Renal pelvis (tissue), 12 donors: ENCODE data around the gene CPEB2. TPM values are rescaled to one million over a fixed set of nuclear protein-coding genes. Genes with fewer than 3 reads are reported as not detected.

Experiments
- DNase-seq: peaks from one replicate; pipeline ENCODE4 v3.0.0-alpha.2; 2013
- long read RNA-seq, 16 experiments: transcript quantifications; one replicate each; lab custom pipeline, GENCODE V29; 2026
- polyA plus RNA-seq, 3 donors: library from polyadenylated mRNA; unstranded; fragments of 120-200 nt; gene quantifications; one replicate each; pipeline ENCODE4 v1.2.1, GENCODE V29; 2013; ENCODE audit not compliant: insufficient read length in 3 of 3

Gene CPEB2
- polyA plus RNA-seq = 10 to 100 TPM; 15.5 to 18.2 (median 16.7) TPM
- long read RNA-seq, donor 1, partial matches to known transcripts = 0 of 2 reads
- long read RNA-seq, donor 1, other reads (novel, unspliced or antisense) = 0 of 2 reads
- long read RNA-seq, donor 2, partial matches to known transcripts = 0 of 1 reads
- long read RNA-seq, donor 2, other reads (novel, unspliced or antisense) = 0 of 1 reads
- long read RNA-seq, donor 3, full-length matches to known transcripts = 2 of 2 reads
- long read RNA-seq, donor 3, partial matches to known transcripts = 0 of 2 reads
- long read RNA-seq, donor 3, other reads (novel, unspliced or antisense) = 0 of 2 reads
- long read RNA-seq, donor 4 = 0 reads
- long read RNA-seq, donor 5, full-length matches to known transcripts = 1 of 1 reads
- long read RNA-seq, donor 5, partial matches to known transcripts = 0 of 1 reads
- long read RNA-seq, donor 5, other reads (novel, unspliced or antisense) = 0 of 1 reads
- long read RNA-seq, donor 6, full-length matches to known transcripts = 1 of 1 reads
- long read RNA-seq, donor 6, partial matches to known transcripts = 0 of 1 reads
- long read RNA-seq, donor 6, other reads (novel, unspliced or antisense) = 0 of 1 reads
- long read RNA-seq, donor 7, full-length matches to known transcripts = 3 of 3 reads
- long read RNA-seq, donor 7, partial matches to known transcripts = 0 of 3 reads
- long read RNA-seq, donor 7, other reads (novel, unspliced or antisense) = 0 of 3 reads
- long read RNA-seq, donor 8, full-length matches to known transcripts = 1 of 1 reads
- long read RNA-seq, donor 8, partial matches to known transcripts = 0 of 1 reads
- long read RNA-seq, donor 8, other reads (novel, unspliced or antisense) = 0 of 1 reads
- long read RNA-seq, donor 9 = 0 reads
- long read RNA-seq, donor 10, partial matches to known transcripts = 5 of 6 reads
- long read RNA-seq, donor 10, other reads (novel, unspliced or antisense) = 0 of 6 reads
- long read RNA-seq, donor 11 = 0 reads
- long read RNA-seq, donor 12, full-length matches to known transcripts = 2 of 30 reads
- long read RNA-seq, donor 12, partial matches to known transcripts = 28 of 30 reads
- long read RNA-seq, donor 12, other reads (novel, unspliced or antisense) = 0 of 30 reads
- long read RNA-seq, donor 13, partial matches to known transcripts = 0 of 1 reads
- long read RNA-seq, donor 13, other reads (novel, unspliced or antisense) = 0 of 1 reads
- long read RNA-seq, donor 14, full-length matches to known transcripts = 3 of 14 reads
- long read RNA-seq, donor 14, partial matches to known transcripts = 11 of 14 reads
- long read RNA-seq, donor 14, other reads (novel, unspliced or antisense) = 0 of 14 reads
- long read RNA-seq, donor 15, partial matches to known transcripts = 0 of 2 reads
- long read RNA-seq, donor 15, other reads (novel, unspliced or antisense) = 0 of 2 reads
- long read RNA-seq, donor 16, full-length matches to known transcripts = 2 of 7 reads
- long read RNA-seq, donor 16, partial matches to known transcripts = 5 of 7 reads
- long read RNA-seq, donor 16, other reads (novel, unspliced or antisense) = 0 of 7 reads

DNA sequence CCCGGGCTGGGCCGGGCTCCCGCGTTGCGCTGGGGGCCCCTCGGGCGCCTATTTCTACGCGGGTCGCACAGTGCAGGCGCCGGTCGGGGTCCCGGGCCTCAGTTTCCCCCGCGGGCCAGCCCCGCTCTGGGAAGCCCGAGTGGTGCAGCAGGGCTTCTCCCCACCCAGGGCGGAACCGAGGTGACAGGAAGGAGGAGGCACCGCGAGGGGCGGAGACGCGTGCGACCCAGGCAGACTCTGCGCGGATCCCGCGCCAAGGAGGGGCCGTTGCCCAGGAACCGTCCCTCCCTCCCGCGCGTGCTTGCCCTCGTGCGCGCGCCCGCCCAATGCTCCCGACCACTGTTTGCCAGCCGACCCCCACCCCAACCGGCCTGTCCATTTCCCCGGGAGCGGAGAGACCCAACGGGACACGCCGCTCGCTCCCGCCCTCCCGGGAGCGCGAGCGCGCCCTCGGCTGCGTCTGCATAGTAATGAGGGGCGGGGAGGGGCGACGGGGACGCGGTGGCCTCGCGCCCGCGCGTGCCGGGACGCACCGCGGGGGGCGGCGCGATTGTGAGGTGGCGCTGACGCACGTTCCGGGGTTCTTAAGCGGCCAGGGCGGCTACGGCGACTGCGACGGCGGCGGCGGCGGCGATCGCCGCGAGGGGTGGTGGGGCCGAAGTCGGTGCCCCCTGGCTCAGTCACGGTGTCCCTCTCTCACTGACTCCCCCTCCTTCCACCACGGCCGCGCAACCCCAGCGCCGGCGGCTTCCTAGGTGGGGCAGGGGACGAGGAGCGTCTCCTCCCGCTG is at the start of gene CPEB2:
Gene CPEB2 (plus strand): TSS at position 613 of the 790 bp plus-strand sequence. CDS start 193 bp downstream, outside the sequence.
- peak; percentile 91 for DNase-seq

DNA sequence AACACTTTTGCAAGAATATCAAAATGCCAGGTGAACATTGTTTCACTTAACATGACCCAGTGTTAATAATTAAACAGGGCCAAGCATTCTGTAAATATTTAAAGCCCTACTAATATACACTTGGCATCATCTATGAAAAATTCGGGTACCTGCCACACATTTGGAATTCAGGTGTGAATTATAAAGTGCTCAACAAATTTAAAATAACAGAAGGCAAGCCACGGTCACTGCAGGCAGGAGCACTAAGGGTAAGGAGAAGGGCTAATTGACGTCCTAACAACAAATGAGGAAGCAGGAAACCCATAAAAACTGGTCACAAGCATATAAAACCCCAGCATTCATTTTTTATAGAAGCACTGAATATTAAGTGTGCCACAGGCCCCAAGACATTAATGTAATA is 43.8 kb upstream of the CPEB2 start:
- DNase-seq = no peak

DNA sequence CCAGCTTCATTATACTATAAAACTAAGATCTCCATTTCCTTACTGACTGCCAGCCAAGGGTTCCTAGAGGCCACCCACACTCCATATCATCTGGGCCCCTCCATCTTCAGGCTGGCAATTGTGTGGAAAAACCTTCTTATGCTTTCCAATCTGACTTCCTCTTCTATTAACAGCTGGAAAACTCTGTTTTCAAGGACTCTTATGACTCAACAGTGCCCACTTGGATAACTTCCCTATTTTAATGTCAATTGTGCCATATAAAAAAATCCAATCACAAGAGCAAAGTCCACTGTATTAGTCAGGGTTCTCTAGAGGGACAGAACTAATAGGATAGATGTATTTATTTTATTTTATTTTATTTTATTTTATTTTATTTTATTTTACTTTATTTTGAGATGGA is 41.0 kb upstream of the CPEB2 start:
- no peak for DNase-seq

DNA sequence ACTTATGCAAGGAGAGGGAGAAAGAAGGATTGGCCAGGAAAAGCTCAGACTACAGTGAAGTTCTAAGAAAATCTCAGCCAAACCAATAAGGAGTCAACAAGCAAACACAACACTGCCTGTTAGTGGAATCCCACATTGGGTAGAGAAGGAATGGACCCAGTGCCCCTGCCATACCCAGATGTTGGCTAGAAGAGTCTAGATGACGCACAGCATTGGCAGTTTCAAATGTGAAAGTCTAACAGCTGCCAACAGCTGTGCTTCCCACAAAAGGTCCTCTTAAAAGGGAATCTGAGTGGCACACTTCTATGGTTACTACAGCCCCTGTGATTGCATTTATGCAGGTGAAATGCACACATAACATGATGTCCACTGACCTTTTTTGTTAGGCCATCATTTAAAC is 37.2 kb upstream of the CPEB2 start:
- DNase-seq = no peak

DNA sequence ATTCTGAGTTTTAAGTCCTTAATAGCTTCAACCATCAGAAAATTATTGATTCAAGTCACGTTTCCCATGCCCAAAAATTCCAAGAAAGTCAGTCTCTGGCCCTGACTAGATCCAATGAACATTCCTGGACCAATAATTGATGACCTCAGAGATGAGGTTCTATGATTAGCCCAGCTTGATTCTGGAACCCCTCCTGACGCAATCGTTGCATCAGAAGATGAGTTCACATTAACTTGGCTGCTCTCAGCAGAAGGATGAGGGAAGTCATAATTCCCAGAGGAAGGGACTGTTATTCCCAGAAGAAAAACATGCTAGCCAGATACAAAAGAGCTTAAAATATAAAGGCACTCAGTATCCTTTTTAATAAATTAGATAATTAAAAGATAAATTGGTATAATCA is 34.3 kb upstream of the CPEB2 start:
- no peak for DNase-seq

DNA sequence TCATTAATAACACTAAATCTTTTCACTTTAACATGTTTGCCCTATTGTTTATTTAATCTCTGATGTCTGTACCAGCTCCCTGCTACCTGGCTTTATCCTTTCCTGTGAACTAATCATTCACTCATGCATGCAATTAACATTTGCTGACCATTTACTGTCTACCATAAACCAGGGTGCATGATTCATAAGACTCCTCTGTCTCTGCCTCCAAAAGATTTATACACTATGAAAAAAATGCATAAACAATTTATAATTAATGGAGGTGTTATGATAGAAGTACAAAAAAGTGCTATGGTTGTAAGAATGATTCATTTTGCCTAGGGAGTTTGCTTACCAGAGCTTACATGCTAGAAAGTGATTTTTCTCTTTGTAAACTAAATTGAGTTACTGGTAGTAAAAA is 24.5 kb upstream of the CPEB2 start:
- no peak for DNase-seq

DNA sequence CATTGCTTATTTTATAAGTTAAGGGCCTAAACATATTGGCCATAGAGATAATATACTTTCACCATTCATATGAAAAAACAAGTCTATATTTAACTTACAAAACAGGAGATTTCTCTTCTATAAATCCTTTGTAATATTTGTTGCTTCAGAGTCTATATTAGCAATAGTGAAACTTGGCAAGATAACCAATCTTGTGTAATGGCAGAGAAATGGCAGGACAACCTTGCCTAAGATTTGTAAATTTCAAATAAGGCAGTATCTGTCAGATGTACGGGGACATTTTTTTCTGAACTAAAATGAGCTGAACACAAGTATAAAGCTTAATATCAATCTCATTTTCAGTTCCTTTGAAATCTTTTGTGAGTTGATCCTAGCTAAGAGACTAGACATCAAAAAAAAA is 17.8 kb upstream of the CPEB2 start:
- DNase-seq = no peak

DNA sequence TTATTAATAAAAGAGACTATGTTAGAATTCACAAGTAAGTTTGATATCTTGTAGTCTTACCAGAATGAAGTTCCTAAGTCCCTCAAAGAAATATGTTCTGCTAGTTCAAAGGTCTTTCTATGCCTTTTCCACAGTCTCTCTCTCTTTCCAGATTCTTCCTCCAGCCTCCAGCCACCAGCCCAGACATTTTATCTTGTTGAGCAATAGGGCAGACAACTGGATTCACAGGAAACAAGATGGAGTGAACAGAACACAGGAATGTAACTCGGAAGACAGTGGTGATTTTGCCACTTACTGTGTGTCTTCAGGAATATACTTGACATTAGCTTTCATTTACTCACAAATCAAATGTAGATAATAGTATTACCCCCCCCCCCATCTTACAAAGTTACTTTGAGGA is 17.1 kb upstream of the CPEB2 start:
- no peak for DNase-seq

DNA sequence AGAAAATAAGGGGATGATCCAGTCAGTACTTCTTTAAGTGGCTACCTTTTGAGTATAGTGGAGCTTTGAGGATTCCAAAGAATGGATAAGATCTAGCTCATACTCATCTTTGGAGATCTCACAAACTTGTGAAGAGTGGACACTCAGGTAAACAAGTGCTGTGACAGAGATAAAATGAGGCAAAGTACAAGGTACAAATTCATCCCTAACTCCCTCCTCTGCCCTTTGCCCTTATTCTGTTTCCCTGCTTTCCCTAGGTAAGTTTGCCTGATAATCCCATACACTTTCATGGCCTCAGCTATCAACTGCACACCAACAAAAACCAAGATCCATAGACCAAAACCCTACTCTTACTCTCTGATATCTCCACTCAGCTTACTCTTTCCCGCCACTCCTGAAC is 16.4 kb upstream of the CPEB2 start:
- no peak for DNase-seq

DNA sequence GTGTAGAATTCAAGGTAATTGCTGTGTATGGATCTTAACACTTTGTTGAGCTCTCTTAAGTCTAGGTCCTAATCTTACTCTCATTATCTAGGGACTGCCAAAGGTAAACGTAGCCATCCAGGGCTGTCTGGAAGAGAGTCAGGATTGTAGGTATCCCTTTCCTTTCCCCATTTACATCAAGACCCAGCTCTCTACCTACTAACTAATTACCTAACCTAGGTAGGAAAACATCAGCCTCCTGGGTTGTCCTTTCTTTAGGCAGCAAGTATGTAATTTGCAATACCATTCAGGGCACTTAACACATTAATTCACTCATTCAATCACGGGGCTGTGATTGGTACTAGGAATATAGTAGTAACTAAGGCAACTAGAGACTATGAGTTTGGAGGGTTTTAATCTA is 15.2 kb upstream of the CPEB2 start:
- DNase-seq = no peak

DNA sequence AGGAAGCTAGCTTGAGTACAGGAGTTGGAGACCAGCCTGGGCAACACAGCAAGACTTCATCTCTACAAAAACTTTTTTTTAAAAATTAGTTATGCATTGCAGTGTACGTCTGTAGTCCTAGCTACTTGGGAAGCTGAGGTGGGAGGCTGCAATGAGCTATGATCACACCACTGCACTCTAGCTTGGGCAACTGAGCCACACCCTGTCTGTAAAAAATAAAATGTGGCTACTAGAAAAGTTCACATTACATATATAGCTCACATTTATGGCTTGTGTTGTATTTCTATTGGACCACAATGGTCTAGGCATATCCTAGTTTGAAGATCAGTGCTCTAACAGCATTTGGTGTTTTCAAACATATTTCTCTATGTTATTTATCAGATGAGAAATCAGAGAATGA is 11.8 kb upstream of the CPEB2 start:
- no peak for DNase-seq

DNA sequence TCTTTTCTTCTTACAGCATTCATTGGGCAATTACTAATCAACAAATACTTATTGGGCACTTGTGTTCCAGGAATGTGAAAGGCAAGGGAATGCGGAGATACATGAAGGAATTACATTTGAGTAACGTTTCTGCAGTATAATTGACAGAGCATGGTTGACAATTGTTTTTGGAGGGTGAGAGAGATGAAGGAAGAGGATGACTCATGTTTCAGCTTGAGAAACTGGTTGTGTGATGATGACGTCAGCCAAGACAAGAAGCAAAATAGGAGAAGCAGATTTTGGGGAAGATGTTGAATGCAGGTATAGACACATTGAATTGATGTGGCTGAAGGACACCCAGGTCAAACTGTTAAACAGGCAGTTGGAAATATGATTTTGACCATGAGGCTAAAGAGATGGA is 8.0 kb upstream of the CPEB2 start:
- DNase-seq = no peak

DNA sequence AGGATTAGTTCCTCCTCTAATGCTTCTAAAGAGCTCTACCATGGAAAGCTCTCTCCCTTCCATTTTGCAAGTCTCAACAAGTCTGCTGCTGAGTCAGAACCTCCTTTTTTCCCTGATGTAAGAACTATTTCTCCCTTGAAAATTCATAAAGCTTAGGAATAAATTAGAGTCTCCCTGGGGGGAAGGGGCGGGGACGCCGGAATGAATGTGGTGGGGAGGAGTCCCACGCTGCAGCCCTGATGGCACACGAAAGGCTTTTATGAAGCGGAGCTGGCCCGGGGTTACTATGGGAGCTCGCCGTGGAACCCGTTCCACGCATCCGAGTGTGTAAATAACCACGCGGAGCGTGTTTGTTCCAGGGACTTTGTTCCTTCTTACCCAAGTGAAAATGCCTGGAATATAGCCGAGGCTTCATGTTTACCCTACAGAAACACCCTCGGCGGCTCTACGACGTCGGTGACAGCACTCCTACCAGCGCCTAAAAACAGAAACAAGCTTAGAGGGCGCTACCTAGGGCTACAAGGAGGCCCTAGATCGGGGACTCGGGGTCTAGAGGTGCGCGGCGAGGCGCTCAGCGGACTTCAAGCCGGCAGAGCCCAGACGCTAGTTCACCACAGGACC is 923 bp upstream of the CPEB2 start:
- DNase-seq = peak; percentile 39

DNA sequence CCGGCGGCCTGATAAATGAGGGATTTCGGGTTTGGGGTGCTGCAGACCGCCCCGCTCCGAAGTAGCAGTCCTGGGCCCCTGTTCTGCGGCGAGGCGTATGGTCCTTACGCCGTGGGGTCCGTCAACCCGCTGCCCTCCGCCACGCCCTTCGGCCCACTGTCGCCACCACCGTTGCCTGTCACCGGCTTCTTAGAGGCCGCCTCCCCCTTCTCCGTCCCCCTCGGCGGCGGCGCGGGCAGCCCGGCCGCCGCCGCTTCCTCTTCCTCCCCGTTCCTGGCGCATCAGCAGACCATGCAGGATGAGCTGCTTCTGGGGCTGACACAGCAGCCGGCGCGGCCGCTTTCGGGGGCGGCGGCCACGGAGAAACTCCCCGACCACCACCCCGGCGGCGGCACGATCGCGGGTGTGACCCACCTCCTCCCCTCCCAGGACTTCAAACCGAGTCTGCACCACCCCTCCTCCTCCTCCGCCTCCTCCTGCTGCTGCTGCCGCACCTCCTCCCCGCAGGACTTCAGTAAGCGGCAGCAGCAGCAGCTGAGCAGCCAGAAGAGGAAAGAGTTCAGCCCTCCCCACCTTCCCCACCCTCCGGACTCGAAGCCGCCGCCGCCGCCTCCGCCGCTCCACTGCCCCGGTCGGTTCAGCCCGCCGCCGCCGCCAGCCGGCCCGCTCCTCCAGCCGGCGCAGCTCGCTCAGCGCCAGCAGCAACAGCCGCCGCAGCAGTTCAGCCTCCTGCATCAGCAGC is 549 bp downstream of the CPEB2 start:
- DNase-seq = peak; percentile 53

DNA sequence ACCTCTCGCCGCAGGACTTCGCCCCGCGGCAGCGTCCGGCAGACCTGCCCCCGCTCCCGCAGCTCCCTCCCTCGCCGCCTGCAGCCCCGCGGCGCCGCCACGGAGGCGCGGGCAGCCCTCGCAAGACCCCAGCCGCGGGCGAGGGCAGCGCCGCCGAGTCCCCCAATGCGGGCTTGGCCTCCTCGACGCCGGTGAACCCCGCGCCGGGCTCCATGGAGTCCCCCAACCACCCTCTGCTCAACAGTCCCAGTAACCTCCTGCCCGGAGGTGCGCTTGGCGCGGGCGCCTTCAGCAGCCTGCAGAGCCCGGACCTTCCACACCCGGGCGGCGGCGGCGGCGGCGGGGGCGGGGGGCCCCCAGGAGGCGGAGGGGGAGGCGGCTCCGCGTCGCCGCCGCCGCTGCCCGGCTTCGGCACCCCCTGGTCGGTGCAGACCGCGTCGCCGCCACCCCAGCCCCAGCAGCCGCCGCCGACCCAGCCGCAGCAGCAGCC is 1.2 kb downstream of the CPEB2 start:
- peak; percentile 40 for DNase-seq

DNA sequence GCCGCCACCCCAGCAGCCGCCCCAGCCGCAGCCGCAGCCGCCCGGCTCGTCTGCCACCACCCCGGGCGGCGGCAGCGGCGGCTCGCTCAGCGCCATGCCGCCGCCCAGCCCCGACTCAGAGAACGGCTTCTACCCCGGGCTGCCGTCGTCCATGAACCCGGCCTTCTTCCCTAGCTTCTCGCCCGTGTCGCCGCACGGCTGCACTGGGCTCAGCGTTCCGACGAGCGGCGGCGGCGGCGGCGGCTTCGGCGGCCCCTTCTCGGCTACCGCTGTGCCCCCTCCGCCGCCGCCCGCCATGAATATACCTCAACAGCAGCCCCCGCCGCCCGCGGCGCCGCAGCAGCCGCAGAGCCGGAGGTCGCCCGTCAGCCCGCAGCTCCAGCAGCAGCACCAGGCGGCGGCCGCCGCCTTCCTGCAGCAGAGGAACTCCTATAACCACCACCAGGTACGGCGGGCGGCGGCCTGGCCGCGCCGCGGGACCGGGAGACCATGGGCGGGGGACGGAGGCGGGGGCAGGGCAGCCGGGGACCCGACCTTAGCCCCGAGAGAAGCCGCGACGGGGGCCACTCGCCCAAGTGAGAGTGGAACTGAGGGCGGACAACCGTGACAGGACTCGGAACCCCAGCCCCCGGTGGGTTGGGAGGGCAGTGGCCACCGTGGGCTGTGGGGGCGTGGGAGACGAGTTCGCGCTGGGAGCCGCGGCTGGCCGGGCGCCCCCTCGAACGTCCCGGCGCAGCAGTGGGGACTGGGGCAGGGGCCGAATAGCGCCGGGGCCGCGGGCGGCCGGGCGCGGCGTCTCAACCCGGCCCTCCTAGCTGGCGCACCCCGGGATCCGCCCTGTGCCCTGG is 1.8 kb downstream of the CPEB2 start:
- DNase-seq = peak; percentile 19

DNA sequence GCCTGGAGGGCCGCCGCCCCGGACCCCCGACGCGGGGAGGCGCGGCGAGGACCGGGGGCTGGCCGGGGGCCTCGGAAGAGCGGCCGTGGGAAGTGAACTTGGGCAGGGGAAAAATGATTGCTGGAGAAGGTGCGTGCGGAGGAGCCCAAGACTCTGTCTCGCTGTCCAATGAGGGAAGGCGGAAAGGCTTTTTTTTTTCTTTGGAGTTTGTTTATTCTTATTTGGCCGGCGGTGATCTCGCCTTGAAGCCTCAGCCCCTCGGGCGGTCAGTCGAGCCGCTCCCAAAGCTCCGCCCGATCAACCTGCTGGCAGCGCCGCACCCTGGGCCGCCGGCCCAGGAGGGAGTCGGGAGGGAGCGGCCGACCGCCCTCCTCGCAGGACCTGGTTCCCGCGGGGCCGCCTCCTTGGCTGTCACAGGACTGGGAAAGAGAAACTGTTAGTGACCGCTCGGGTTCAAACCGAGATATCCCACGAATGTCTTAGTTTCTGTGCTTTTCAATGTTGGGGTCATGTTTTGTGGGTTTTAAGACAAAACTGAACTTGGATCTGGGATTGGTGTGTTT is 2.5 kb downstream of the CPEB2 start:
- DNase-seq = peak; percentile 20
